ENCODE results near the gene STARD10.

DNA sequence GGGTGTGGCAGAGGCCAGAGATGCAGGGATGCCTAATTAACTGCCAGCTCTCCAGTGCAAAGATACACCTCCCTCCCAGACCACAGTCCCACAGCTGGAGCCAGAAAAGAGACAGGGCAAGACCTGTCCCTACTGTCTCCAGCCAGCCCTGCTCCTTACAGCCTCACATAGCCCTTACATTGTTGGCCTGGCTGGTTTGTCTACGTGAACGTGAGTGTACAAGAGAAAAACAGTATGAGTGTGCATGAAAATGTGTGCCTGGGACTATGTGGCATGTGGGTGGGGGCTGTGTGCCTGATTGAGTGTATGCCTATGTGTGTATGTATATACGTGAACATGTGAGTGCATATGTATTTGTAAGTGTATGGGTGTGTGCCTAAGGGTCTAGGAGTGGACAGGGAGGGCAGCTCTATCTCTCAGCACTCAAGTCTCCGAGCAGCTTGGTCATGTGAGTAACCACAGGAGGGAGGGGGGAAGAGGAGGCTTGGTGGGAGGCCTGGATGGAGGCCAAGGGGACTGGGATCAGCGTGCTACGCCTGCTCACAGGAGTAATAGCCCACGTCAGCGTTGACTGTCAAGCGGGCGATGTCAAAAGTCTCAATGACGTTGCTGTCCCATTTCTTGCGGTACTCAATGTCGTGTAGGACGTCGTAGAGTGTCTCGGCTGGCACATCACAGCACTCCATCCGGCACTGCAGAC, 35.0 kb downstream of the STARD10 start:
- TF ChIP-seq, protein P1, sequence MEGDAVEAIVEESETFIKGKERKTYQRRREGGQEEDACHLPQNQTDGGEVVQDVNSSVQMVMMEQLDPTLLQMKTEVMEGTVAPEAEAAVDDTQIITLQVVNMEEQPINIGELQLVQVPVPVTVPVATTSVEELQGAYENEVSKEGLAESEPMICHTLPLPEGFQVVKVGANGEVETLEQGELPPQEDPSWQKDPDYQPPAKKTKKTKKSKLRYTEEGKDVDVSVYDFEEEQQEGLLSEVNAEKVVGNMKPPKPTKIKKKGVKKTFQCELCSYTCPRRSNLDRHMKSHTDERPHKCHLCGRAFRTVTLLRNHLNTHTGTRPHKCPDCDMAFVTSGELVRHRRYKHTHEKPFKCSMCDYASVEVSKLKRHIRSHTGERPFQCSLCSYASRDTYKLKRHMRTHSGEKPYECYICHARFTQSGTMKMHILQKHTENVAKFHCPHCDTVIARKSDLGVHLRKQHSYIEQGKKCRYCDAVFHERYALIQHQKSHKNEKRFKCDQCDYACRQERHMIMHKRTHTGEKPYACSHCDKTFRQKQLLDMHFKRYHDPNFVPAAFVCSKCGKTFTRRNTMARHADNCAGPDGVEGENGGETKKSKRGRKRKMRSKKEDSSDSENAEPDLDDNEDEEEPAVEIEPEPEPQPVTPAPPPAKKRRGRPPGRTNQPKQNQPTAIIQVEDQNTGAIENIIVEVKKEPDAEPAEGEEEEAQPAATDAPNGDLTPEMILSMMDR (IDR thresholded peaks at IDR 0.05; ENCODE audit: low read depth, low read length): no peak
- TF ChIP-seq EZH2phosphoT487 (IDR thresholded peaks at IDR 0.05; ENCODE audit: low read depth): no peak
